GM10266 (cell line): ENCODE results near the gene ERBB2.

Source experiments
- DNase-seq: peaks from one replicate; pipeline ENCODE4 v3.0.0; 2012; ENCODE audit errors: extremely low spot score
- TF ChIP-seq, protein P1 (sequence below): IDR thresholded peaks from 2 replicates; pipeline ENCODE4 v1.5.1; 2012; ENCODE audit warnings: mild to moderate bottlenecking, low read depth; ENCODE audit not compliant: control insufficient read depth, insufficient read depth; ENCODE audit errors: missing control alignments

ERBB2 gene

DNA sequence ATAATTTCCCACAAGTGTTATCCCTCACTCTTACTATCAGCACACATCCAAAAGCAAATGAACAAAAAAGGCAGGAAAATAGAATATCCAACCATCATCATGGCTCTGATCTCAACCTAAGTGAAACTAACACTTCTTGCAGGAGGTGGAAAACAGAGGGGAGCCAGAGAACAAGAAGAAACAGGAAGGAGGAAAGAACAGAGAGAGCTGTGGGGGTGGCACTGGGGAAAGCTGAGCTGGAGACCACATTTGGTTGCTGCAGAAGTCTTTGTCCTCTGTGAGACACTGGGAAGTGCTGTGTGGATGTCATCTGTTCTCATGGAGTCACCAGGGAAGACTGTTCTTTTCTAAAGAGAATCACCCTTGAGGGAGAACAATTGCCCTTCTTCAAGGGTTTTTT, 72.6 kb downstream of the ERBB2 start:
- TF ChIP-seq, protein P1, sequence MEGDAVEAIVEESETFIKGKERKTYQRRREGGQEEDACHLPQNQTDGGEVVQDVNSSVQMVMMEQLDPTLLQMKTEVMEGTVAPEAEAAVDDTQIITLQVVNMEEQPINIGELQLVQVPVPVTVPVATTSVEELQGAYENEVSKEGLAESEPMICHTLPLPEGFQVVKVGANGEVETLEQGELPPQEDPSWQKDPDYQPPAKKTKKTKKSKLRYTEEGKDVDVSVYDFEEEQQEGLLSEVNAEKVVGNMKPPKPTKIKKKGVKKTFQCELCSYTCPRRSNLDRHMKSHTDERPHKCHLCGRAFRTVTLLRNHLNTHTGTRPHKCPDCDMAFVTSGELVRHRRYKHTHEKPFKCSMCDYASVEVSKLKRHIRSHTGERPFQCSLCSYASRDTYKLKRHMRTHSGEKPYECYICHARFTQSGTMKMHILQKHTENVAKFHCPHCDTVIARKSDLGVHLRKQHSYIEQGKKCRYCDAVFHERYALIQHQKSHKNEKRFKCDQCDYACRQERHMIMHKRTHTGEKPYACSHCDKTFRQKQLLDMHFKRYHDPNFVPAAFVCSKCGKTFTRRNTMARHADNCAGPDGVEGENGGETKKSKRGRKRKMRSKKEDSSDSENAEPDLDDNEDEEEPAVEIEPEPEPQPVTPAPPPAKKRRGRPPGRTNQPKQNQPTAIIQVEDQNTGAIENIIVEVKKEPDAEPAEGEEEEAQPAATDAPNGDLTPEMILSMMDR: no peak
- no peak for DNase-seq

DNA sequence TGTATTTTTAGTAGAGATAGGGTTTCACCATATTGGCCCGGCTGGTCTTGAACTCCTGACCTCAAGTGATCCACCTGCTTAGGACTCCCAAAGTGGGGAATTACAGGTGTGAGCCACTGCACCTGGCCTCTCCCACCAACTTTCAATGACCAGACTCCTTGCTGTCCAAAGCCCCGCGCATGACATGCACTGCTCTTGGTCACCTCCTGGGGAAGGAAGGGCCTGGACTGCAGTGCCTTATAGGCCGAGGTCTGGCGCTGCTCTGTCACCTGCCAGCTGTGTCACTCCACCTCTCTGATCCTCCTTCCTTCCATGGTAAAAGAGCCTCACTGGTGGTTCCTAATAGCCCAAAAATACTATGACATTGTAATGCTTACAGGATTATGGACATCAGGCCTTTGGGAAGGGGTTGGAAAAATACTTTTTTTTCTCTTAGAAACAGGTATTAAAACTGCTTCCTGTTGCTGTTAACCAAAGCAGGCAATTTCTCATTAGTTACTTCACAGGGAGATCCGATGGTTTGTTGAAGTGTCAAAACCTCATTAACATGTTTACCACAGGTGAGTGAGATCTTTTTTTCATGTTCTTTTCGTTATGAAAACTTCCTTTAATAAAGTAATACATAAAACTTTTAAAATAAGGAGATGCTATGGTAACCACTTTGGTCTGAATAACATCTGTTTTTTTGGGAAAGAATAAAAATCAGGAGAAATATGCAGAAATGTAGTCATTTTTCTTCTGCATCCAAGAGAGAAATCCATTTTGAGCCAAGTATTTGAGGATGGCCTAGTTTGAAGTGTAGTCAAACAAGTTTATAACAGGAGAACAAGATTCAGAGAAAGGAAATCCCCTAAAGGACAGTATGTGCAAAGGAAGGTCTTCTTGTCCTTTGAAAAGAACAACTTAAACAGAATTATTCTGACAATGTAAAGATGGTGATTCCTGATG, 73.4 kb downstream of the ERBB2 start:
- TF ChIP-seq, protein P1: no peak
- no peak for DNase-seq

DNA sequence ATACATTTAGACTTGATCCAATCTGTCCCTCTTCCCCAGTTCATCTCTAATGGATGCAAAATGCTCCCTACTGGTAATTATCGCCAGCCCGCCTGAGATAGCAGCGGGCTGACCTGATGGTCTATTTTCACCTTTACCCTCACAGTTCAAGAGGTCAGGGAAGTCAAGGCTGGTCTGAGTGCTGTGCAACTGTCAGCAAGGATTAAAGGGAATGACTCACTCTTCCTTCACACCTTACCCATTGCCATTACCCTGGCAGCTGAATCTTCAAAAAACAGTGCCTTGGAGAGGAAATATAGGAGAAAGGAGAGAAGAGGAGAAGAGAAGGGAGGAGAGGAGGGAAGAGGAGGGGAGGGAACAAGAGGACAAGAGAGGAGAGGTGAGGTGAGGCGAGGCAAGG, 74.2 kb downstream of the ERBB2 start:
- TF ChIP-seq, protein P1: no peak
- no peak for DNase-seq

DNA sequence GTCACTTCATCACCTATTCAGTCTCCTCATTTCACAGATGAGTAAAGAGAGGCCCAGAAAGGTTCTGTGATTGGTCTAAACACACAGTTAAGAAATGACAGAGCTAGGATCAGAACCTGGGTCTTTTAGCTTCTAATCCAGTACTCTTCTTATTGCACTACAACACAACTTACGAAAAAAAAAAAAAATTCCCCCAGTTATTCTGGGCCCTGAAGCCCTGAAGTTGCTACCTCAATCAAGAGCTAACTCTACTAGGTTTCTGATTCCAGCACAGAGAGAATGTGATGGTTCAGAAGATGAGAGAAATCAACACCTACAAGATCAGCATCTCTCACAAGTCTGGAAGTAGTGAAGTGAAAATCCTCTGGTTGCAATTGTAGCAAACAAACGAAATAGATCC, 75.2 kb downstream of the ERBB2 start:
- TF ChIP-seq, protein P1: no peak
- no peak for DNase-seq

DNA sequence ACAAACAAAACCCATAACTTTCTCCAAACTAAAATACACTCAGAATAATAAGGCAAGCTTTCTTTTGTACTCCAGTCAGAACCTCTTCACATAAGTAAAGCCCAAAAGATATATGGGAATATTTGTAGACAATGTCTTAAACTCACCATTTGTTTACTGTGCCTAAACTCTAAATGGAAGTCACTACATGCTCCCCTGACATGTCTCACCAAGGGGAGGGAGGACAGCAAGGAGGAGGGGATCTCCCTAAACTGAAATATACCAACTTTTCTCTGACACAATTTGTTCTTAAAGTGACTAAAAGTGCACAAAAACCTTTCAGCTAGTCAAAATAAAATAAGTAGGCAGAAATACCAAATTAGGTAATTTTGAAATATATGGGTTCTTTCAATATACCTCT, 76.4 kb downstream of the ERBB2 start:
- TF ChIP-seq, protein P1: no peak
- no peak for DNase-seq

DNA sequence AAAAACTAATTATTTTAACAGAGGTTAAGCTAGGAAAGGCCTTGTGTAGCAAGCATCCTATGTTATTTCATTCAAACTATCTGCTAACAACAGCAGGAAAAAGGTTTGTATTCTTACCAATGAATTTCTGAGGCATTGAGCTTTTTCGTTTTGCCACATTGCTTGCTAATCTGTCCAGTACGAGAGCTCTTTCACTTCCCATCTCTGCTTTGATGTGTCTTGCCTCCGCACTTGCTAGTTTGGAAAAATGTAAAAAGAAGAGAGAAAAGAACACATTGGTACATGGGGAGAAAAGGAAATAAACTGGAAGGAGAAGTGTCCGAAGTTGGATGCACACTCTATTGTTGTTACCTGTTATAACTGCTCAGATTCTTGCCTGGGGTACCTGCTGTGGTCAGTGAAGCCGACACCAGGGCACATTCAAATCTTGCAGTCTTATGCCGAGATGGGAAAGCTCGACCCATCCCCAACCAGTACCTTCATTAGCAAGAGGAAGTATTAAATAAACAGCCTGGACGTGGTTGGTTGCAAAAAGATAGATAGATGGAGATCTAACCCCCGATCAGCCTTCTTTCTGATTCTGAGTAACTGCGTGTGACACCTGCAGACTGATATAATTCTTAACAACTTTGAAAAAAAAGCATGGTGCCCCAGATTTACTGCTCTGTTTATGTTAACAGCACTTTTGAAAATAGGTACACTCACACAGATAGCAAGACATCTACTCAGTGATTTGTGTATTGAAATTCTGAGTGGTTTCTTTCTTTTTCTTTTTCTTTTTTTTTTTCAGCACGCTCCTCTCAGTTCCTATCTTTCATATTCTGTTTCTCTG, 77.9 kb downstream of the ERBB2 start:
- TF ChIP-seq, protein P1: no peak
- peak; percentile 36 for DNase-seq
